Keratinocyte (primary cell): Measurements from ENCODE around the gene MCUB. TPM values are rescaled to one million over a fixed set of nuclear protein-coding genes. Genes with fewer than 3 reads are reported as not detected.

Experiments
- DNase-seq: peaks from one replicate; pipeline ENCODE4 v3.0.0-alpha.2; 2011; ENCODE audit warnings: low read depth, missing footprints, low spot score
- FAIRE-seq: peaks from 2 replicates; lab custom pipeline; 2011; peaks lifted over from hg19 to GRCh38; lab: Jason Lieb, UNC
- H2AFZ ChIP-seq: 2 replicates; pipeline ENCODE4 v1.6.0; 2012; ENCODE audit warnings: low read length, control low read depth, inconsistent platforms; ENCODE audit not compliant: control insufficient read depth
- H3K27ac ChIP-seq: 2 replicates; pipeline ENCODE4 v1.5.1; 2011; ENCODE audit warnings: low read length; ENCODE audit not compliant: control insufficient read depth, insufficient read depth
- H3K27me3 ChIP-seq: 3 replicates; pipeline ENCODE4 v1.6.0; 2011; ENCODE audit warnings: low read length; ENCODE audit not compliant: control insufficient read depth, insufficient read depth; ENCODE audit errors: extremely low read depth
- H3K36me3 ChIP-seq, 2 experiments: 2 replicates in 1 of 2; 3 replicates in 1 of 2; pipeline ENCODE4 v1.5.1; 2011; ENCODE audit warnings: low read length in 2 of 2, mild to moderate bottlenecking in 1 of 2; ENCODE audit not compliant: control insufficient read depth in 2 of 2, insufficient read depth in 2 of 2; ENCODE audit errors: extremely low read depth in 1 of 2
- H3K4me1 ChIP-seq: 3 replicates; pipeline ENCODE4 v1.5.1; 2011; ENCODE audit warnings: low read length; ENCODE audit not compliant: control insufficient read depth, insufficient read depth; ENCODE audit errors: extremely low read depth
- H3K4me2 ChIP-seq: 3 replicates; pipeline ENCODE4 v1.6.0; 2011; ENCODE audit warnings: low read depth, low read length; ENCODE audit not compliant: control insufficient read depth, insufficient read depth; ENCODE audit errors: extremely low read depth
- H3K4me3 ChIP-seq, 3 experiments: fragments of 200-600 bp in 1 of 3; sonication (generic) in 1 of 3; 2 replicates in 2 of 3; 3 replicates in 1 of 3; pipeline ENCODE4 v1.5.1; 2011 to 2016; ENCODE audit warnings: low read length in 3 of 3, mild to moderate bottlenecking in 3 of 3, control low read depth in 2 of 3, inconsistent platforms in 1 of 3, low read depth in 1 of 3, mixed read lengths in 1 of 3, mixed run types in 1 of 3, moderate library complexity in 1 of 3; ENCODE audit not compliant: control insufficient read depth in 2 of 3, insufficient read depth in 2 of 3; ENCODE audit errors: extremely low read depth in 1 of 3
- H3K79me2 ChIP-seq: 2 replicates; pipeline ENCODE4 v1.6.0; 2012; ENCODE audit warnings: low read length; ENCODE audit not compliant: control insufficient read depth, insufficient read depth
- H3K9ac ChIP-seq: 3 replicates; pipeline ENCODE4 v1.6.0; 2011; ENCODE audit warnings: low read length; ENCODE audit not compliant: control insufficient read depth, insufficient read depth; ENCODE audit errors: extremely low read depth
- H3K9me1 ChIP-seq: 3 replicates; pipeline ENCODE4 v1.6.0; 2011; ENCODE audit warnings: low read length; ENCODE audit not compliant: control insufficient read depth, insufficient read depth; ENCODE audit errors: extremely low read depth
- H3K9me3 ChIP-seq: 2 replicates; pipeline ENCODE4 v1.5.1; 2012; ENCODE audit warnings: low read depth, low read length; ENCODE audit not compliant: control insufficient read depth
- H4K20me1 ChIP-seq: 3 replicates; pipeline ENCODE4 v1.6.0; 2011; ENCODE audit warnings: low read length; ENCODE audit not compliant: control insufficient read depth, insufficient read depth; ENCODE audit errors: extremely low read depth
- EZH2 ChIP-seq: IDR thresholded peaks from one replicate; pipeline ENCODE4 v1.6.1; 2012; ENCODE audit warnings: inconsistent platforms, mild to moderate bottlenecking, low read length, moderate library complexity
- dilution Hi-C: fragments of 300-500 bp; cut with MboI; formaldehyde crosslinking; loops from one replicate; pipeline ENCODE4 v1.7.0; 2020; ENCODE audit warnings: low sequenced_read_pairs; ENCODE audit not compliant: extremely low pct_ligation_motif_present
- polyA plus RNA-seq, 5 experiments: library from polyadenylated mRNA; depleted of rRNA in 3 of 5; stranded (reverse) in 3 of 5; stranded (forward) in 1 of 5; unstranded in 1 of 5; fragments of >200 nt; gene quantifications; 1 replicate in 1 of 5; 2 replicates in 3 of 5; 3 replicates in 1 of 5; pipeline versions ENCODE4 v1.2.1 to v1.2.3, GENCODE V29; 2011 to 2012; ENCODE audit warnings: missing spikeins in 2 of 5, low read depth in 1 of 5, low replicate concordance in 1 of 5
- TF ChIP-seq, protein P1 (sequence below), 3 experiments: IDR thresholded peaks in 1 of 3; conservative IDR thresholded peaks in 1 of 3; optimal IDR thresholded peaks in 1 of 3; 2 replicates in 2 of 3; 3 replicates in 1 of 3; pipeline versions ENCODE3 to v1.5.1; 2011; ENCODE audit warnings: low read length in 3 of 3, mild to moderate bottlenecking in 3 of 3, moderate library complexity in 2 of 3, control low read depth in 1 of 3, inconsistent platforms in 1 of 3; ENCODE audit not compliant: insufficient read depth in 2 of 3; ENCODE audit errors: extremely low read depth in 1 of 3

MCUB gene
- polyA plus RNA-seq, 1 donor (not counting 4 experiments of a cell fraction or from before 2014, with no cell fraction given) = 20.3 TPM

DNA sequence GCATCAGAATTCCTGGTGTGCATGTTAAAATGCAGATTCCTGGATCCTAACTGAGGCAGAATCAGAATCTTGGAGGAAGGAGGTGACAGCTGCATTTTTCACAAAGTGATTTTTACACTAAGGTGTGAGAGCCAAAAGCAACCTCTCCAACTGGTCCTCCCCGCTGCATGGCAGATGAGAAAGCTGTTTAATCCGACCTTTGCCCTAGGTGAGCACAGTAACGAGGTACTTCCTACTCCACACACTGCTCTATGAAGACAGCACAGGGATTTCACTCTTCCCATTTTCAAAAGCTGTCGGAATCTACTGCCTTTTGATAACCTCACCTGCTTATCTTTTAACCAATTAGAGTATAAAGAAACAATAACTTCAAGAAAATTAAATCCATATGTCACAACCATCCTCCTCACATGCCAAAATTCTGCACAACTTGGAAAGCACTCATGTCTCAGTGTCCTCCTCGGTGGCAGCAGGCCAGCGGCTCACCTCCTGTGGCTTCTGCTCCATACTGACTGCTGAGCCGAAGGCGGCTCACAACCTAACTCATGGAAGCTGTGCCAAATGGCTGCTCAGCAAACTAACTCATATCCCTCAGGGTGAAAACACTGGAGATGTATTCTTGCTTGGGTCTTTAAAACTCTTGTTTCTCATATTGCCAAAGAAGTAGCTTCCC lies 139.6 kb downstream of the MCUB start:
- Histone ChIP-seq H3K79me2 (peaks cover 2% of the 10 kb centered on the region), H3K36me3 (peaks cover 2 to 4% of the 10 kb centered on the region in 2 experiments), H3K9me1 (no peaks in the 10 kb centered on the region), H3K9ac (no peak overlapping the region), H3K4me2 (no peak overlapping the region), H3K4me1 (peaks cover 10% of the 10 kb centered on the region), H3K4me3 (no peak overlapping the region), H2AFZ (no peak overlapping the region), H4K20me1 (no peaks in the 10 kb centered on the region), H3K9me3 (no peaks in the 10 kb centered on the region), H3K27me3 (no peaks in the 10 kb centered on the region), H3K27ac (no peak overlapping the region)
- no peak for FAIRE-seq
- dilution Hi-C loops = no loop called here
- DNase-seq = no peak
- no peak for TF ChIP-seq EZH2
- TF ChIP-seq, protein P1, sequence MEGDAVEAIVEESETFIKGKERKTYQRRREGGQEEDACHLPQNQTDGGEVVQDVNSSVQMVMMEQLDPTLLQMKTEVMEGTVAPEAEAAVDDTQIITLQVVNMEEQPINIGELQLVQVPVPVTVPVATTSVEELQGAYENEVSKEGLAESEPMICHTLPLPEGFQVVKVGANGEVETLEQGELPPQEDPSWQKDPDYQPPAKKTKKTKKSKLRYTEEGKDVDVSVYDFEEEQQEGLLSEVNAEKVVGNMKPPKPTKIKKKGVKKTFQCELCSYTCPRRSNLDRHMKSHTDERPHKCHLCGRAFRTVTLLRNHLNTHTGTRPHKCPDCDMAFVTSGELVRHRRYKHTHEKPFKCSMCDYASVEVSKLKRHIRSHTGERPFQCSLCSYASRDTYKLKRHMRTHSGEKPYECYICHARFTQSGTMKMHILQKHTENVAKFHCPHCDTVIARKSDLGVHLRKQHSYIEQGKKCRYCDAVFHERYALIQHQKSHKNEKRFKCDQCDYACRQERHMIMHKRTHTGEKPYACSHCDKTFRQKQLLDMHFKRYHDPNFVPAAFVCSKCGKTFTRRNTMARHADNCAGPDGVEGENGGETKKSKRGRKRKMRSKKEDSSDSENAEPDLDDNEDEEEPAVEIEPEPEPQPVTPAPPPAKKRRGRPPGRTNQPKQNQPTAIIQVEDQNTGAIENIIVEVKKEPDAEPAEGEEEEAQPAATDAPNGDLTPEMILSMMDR (optimal IDR thresholded peaks at IDR 0.05 in 1 of 3, IDR thresholded peaks at IDR 0.05 in 1 of 3, conservative IDR thresholded peaks at IDR 0.05 in 1 of 3; ENCODE audit: extremely low read depth in 1 of 3, insufficient read depth in 2 of 3, low read length in 3 of 3) = no peak

DNA sequence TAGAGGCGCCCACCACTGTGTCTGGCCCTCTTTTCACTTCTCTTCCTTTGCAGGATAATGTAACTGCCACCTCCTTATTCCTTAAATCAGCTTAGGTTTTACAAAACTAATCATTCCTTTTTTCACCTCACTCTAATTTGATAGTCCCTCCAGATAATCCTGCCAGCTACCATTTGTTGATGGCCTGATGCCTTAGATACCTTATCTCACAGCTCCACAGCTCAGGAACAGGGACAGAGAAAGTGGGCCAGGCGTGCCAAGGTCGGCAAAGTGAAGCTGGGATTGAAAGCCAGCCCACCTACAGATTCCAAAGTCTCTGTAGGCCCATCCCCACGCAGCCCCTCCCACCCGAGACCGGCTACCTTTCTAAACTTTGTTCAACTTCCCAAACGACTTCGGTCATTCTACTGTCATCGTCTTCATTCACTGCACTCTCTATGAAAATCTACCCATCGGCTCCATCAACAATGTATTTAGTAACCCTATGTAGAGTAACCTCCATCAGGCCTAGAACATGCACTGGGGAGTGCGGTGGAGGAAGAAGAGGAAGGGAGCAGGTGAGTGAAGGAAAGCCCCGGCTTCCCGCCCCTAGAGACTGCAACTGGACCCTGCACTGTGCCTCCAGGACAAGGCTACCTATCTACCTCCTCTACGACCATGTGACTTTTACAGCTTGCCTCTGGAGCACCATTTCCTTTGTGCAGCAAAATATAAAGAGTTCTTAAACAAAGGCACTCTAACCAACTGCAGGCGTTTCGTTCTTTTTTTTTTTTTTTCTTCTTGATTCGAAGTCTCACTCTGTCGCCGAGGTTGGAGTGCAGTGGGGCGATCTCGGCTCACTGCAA lies 141.7 kb downstream of the MCUB start:
- Histone ChIP-seq H3K4me2 (peak overlapping the region; percentile 87), H3K27me3 (no peaks in the 10 kb centered on the region), H3K36me3 (peaks cover 2 to 4% of the 10 kb centered on the region in 2 experiments), H2AFZ (peak overlapping the region; percentile 85), H3K79me2 (peaks cover 2% of the 10 kb centered on the region), H3K9ac (peak overlapping the region; percentile 80), H4K20me1 (no peaks in the 10 kb centered on the region), H3K9me1 (no peaks in the 10 kb centered on the region), H3K4me3 (peak overlapping the region; percentile 69 to 88 (median 78)), H3K9me3 (no peaks in the 10 kb centered on the region), H3K27ac (peak overlapping the region; percentile 50), H3K4me1 (peaks cover 10% of the 10 kb centered on the region)
- no peak for DNase-seq
- TF ChIP-seq, protein P1 (optimal IDR thresholded peaks at IDR 0.05 in 1 of 3, IDR thresholded peaks at IDR 0.05 in 1 of 3, conservative IDR thresholded peaks at IDR 0.05 in 1 of 3; ENCODE audit: extremely low read depth in 1 of 3, insufficient read depth in 2 of 3, low read length in 3 of 3) = no peak
- no peak for TF ChIP-seq EZH2
- no peak for FAIRE-seq
- dilution Hi-C loops = no loop called here
